HG02970 (cell line): ENCODE results near the gene KDM4C.

Experiments
- ATAC-seq: cut with Tn5 transposase; IDR thresholded peaks from one replicate; pipeline ENCODE4 v1.9.1; 2021; ENCODE audit warnings: mild to moderate bottlenecking, moderate library complexity, moderate number of reproducible peaks; ENCODE audit not compliant: unreplicated experiment, low FRiP score

The KDM4C gene

GRCh38 chr9:7079051-7079450 is 321.3 kb downstream of the KDM4C start:
- no peak for ATAC-seq

DNA sequence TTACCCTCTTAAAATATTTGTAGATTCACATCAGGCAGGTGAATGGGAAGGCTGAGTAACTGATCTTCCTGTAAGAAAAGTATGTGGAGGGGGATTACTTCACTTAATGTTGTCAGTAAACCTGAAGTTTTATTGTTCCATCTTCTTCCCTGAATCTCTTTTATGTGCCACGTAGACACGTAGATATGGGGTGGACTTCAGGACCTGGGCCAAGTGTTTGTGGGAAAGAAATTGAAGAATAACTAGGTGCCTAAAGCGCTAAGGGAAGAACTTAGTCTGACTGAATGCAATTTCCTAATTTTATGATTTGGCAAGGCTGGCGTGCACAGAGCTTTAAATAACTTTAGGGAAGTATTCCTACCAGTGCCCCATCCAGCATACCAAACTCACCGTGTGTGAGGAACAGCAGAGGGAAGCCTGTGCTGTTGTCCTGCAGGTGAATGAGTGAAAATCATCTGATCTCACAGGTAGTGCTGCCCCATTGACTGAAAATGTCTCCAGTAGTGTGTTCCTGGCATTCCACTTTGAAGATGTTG is 323.4 kb downstream of the KDM4C start:
- no peak for ATAC-seq

DNA sequence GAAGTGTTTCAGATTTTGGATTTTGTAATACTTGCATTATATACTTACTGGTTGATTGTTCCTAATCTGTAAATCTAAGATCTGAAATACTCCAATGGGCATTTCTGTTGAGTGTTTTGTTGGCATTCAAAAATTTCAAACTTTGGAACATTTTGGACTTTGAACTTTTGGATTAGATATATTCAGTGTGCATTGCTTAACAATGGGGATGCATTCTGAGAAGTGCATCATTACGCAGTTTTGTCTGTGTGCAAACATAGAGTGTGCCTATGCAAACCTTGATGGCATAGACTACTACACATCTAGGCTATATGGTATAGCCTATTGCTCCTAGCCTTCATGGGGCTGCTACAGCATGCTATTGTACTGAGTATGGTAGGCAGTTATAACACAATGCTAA is 325.4 kb downstream of the KDM4C start:
- ATAC-seq = no peak

- no peak for ATAC-seq
These were observed 327.6 kb downstream of the KDM4C start for GRCh38 chr9:7085357-7085756.

DNA sequence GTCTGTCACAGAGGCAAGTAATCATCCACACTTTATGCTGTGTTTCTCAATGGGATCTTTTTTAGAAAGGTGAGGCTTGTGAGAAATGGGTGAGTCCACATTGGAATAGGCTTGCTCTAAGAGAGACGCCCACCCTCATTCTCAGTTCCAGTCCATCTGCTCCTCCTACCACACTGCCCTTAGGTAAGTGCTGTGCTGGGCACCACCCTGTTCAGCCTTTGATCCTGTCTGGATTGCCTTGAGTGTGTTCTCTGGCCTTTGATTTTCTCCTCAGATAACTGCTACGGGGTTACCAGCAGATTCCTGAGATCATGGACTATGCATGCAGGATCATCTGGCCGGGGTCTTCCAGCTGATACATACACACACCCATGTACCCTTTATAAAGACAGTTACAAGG is 328.6 kb downstream of the KDM4C start:
- no peak for ATAC-seq

DNA sequence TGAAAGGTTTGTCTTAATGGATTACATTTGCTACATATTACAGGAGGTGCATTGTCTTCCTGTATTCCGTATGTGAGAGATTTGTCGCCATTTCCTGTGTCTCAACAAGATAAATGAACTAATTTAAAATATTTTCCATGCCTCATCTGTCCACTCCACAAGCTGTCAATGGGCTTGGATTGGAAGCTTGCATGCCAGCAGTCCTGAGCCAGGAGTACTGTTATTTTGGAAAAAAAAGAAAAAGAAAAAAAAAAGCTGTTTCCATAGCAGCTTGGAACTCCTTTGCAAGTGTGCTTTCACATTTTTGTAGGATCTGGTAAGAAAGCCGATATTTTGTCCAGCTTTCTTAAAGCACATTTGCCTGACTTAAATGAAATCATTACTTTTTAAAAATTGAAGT is 330.8 kb downstream of the KDM4C start:
- ATAC-seq = no peak

DNA sequence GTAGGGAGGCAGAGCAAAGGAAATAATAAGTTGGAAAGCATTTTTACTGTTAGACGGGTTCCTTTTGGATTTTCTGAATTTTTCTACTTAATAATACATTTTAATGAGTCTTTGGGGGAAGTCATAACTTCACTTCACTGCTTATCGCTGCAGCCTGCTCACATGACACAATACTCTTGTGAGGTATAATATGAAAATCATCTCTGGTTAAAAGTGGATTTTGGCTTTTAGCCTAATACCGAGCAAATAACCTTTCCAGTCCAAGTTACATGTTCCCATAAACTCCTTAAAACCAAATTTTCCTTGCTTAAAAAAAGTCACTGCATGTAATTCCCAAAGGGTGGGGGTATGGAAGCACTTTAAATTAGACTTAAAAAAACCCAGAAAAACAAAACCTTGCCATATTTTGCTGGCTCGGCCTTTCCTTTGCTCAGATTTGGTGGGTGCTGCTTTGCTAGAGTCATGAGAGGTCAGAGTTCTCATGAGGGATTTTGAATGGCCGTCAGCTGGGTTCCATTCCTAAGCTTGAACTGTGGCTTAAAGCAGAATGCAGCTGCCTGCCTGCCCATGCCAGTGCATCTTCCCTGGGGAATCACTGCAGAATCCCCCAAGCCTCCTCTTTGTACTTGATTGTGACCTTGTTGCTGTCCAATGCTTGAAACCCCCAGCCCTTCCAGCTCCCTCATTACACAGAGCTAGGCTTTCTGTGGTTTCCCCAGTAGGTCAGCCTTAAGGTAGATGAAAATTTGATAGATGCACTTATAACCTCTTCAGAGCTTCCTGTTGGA is 331.8 kb downstream of the KDM4C start:
- ATAC-seq = no peak

- ATAC-seq = no peak
These were observed 335.3 kb downstream of the KDM4C start for GRCh38 chr9:7093040-7093439.

GRCh38 chr9:7094052-7094451 is 336.3 kb downstream of the KDM4C start:
- no peak for ATAC-seq

DNA sequence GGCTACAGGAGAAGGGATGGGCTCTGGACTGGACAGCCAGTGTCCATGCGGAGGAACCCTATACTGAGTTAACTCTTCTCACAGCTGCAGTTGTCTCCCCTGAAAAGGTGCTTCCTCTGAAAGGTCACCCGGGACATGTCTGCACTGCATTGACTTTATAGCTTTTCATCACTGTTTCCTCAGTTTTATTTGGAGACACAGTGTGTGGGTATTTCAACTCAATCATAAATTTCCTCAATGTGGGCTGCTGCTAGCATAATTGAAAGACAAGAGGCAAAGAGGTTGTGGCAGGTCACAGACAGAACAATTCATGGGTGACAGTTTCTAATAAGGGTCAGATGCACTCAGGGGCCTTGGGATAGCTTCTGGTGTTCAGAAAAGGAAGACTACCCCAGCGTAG is 336.8 kb downstream of the KDM4C start:
- no peak for ATAC-seq

GRCh38 chr9:7095058-7095457 is 337.3 kb downstream of the KDM4C start:
- no peak for ATAC-seq

GRCh38 chr9:7097040-7097715 is 339.4 kb downstream of the KDM4C start:
- ATAC-seq = no peak

- ATAC-seq = no peak
These were observed 340.3 kb downstream of the KDM4C start for GRCh38 chr9:7097785-7098752.

DNA sequence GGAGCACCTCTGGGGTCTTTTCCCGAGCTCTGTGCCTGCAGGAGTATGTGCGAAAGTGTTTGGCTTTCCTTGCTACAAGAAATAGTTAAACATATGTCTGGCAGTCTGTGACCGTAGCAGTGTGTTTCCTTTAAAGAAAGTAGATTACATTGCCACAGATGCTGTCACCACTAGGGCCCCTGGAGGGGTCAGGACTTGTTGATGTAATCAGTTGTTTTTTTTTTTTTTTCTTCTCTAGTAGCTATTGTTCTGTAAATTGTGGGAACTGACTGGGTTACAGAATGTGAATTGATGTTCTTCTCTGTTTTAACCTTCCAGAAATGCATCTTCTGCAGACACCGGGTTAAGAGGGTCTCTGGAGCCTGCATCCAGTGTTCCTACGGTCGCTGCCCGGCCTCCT is 345.6 kb downstream of the KDM4C start:
- ATAC-seq = no peak

DNA sequence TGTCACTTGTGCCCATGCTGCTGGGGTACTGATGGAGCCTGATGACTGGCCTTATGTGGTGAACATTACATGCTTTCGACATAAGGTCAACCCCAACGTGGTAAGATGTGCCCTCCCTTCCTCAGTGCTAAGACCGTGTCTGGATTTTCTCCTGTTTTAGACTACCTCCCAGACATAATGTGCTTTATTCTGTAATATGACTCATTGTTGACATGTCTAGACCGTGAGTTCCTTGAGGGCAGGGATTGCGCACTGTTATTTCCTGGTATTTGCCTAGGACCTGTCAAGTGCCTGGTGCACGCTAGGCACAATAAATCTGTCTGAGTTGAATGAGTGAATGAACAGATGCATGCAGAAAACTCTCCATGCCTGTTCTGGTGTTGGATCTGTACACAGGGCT is 346.0 kb downstream of the KDM4C start:
- ATAC-seq = no peak

DNA sequence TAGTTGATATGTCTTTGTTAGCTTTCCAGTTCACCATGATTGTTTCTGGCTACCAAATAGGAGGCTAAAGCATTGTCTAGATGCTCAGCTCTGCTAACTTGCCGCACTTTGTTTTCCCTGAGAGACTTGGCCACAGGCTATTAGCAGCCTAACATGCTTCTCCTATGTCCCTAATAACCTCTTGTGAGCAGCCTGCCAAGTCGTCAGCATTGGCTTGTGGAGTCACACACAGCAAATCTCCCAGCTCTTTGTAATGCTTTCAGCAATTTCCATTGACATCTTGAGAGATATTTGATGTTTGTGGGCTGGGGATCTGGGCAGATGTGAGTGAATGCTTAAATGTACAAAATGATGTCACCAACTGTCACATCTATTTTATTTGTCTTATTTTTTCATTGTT is 346.9 kb downstream of the KDM4C start:
- no peak for ATAC-seq

- ATAC-seq = no peak
These were observed 347.3 kb downstream of the KDM4C start for GRCh38 chr9:7105095-7105494.

GRCh38 chr9:7108936-7109335 is 351.2 kb downstream of the KDM4C start:
- no peak for ATAC-seq

GRCh38 chr9:7111413-7111812 is 353.6 kb downstream of the KDM4C start:
- ATAC-seq = no peak

GRCh38 chr9:7115606-7116005 is 357.8 kb downstream of the KDM4C start:
- no peak for ATAC-seq
